Astrocyte of the spinal cord (primary cell): ENCODE data around the gene GOT1.

Source experiments
- DNase-seq: peaks from one replicate; pipeline ENCODE4 v3.0.0; 2011; ENCODE audit warnings: low read depth, low spot score
- H3K4me3 ChIP-seq: 2 replicates; pipeline ENCODE4 v1.5.1; 2011; ENCODE audit warnings: low read depth, mild to moderate bottlenecking, low read length, moderate library complexity
- in situ Hi-C: cut with HindIII; loops from 2 replicates; pipeline ENCODE4 v1.10.0; 2017; ENCODE audit warnings: low sequenced_read_pairs
- TF ChIP-seq, protein P1 (sequence below): IDR thresholded peaks from 2 replicates; pipeline ENCODE4 v1.5.1; 2012; ENCODE audit warnings: low read depth, mild to moderate bottlenecking, low read length, inconsistent platforms

The GOT1 gene

DNA sequence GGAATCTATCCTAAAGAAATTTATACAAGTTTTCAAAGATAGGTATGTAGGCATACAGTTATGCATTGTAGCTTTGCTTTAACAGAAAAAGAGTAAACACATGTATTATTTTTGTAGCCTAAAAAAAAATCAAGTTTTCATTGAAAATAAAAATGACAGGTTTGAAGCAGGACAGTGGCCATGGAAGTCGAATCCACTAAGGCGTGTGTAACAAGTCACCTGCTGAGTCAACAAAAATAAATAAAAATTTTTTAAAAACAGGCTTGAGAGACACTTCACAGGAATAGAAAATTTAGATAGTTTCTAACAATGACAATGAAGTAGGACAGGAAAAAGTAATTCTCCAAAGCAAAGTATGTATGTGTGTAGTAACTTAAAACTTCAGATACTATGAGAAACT is 8.5 kb upstream of the GOT1 start:
- H3K4me3 ChIP-seq, result no peak overlapping the region
- TF ChIP-seq, protein P1, sequence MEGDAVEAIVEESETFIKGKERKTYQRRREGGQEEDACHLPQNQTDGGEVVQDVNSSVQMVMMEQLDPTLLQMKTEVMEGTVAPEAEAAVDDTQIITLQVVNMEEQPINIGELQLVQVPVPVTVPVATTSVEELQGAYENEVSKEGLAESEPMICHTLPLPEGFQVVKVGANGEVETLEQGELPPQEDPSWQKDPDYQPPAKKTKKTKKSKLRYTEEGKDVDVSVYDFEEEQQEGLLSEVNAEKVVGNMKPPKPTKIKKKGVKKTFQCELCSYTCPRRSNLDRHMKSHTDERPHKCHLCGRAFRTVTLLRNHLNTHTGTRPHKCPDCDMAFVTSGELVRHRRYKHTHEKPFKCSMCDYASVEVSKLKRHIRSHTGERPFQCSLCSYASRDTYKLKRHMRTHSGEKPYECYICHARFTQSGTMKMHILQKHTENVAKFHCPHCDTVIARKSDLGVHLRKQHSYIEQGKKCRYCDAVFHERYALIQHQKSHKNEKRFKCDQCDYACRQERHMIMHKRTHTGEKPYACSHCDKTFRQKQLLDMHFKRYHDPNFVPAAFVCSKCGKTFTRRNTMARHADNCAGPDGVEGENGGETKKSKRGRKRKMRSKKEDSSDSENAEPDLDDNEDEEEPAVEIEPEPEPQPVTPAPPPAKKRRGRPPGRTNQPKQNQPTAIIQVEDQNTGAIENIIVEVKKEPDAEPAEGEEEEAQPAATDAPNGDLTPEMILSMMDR, result no peak
- in situ Hi-C loops, result no loop called here
- no peak for DNase-seq

DNA sequence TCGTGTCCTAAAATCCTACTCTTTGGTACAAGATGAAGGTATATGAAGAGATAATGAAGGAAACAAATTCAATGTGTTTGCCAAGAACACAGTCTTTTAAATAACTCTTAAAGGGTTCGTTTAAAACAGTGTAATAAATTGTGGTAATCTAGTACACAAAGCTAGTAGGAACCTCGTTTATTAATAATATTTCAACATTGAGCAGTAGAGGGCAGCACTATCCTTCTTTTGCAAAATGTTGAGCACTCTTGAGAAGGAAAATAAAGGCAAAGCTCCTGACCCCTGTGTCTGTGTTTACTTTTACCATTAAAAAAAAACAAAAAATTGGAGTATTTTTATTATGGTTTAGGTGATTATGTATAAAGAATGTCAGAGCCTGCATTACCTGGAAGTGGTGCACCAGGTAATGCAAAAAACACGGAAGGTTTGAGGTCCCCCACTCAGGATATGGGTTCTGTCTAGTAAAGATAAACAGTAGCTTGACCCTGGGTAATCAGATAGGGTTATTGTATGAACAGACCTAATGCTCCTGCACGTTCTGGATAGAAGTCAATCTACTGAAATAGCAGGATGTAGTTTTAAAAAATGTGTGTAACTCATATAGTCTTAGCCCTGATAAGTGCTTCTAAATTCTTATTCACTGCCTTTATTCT is 5.7 kb upstream of the GOT1 start:
- in situ Hi-C loops, result no loop called here
- no peak overlapping the region for H3K4me3 ChIP-seq
- TF ChIP-seq, protein P1, result peak; percentile 38
- peak; percentile 53 for DNase-seq

GRCh38 chr10:99433378-99434020 is 3.1 kb upstream of the GOT1 start:
- H3K4me3 ChIP-seq, result no peak overlapping the region
- DNase-seq, result no peak
- in situ Hi-C loops, result no loop called here
- TF ChIP-seq, protein P1, result peak; percentile 30

DNA sequence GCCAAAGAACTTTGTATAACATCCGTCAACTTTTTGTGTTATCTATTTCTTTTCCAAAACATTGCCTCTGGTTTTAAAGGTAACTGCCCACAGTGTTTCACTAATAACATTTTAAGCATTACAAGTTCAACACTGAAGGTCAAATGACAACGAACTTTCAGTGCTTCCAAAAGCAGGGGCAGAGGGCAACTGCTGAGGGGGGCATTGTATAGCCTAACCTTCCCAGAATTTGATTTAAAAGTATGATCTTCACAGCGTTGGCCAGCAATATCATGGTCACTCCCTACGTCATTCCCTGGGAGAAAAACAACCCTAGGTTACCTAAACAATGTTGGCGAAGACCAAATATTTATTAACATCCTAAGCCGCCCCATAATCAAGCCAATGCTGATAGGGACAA is 2.5 kb upstream of the GOT1 start:
- no peak for DNase-seq
- TF ChIP-seq, protein P1, result no peak
- H3K4me3 ChIP-seq, result no peak overlapping the region
- in situ Hi-C loops, result no loop called here

DNA sequence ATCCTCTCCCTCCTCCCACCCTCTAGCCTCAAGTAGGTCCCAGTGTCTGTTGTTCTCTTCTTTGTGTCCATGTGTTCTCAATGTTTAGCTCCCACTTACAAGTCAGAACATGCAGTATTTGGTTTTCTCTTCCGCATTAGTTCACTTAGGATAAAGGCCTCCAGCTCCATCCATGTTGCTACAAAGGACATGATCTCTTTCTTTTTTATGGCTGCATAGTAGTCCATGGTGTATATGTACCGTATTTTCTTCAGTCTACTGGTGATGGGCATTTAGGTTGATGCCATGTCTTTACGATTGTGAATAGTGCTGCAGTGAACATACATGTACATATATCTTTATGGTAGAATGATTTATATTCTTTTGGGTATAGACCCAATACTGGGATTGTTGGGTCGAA is 1.6 kb upstream of the GOT1 start:
- DNase-seq, result no peak
- TF ChIP-seq, protein P1, result no peak
- in situ Hi-C loops, result no loop called here
- no peak overlapping the region for H3K4me3 ChIP-seq

- in situ Hi-C loops, result no loop called here
- peak; percentile 26 for DNase-seq
- TF ChIP-seq, protein P1, result no peak
- H3K4me3 ChIP-seq, result peak overlapping the region; percentile 98
Measured at GRCh38 chr10:99431190-99431760, 851 bp upstream of the GOT1 start.
